Fibroblast of lung (primary cell): Measurements from ENCODE around the gene OTOS. TPM values are rescaled to one million over a fixed set of nuclear protein-coding genes. Genes with fewer than 3 reads are reported as not detected.
A peak's percentile ranks its signal among the peaks of the same experiment; 100 is the strongest.

ENCODE experiments used
- DNase-seq, 2 donors: peaks; one replicate each; pipeline versions ENCODE4 v3.0.0 to v3.0.0-alpha.2; 2010; ENCODE audit warnings: low read depth in 2 of 2
- H2AFZ ChIP-seq: 2 replicates; pipeline ENCODE4 v1.5.1; 2012; ENCODE audit warnings: low read length, control low read depth, inconsistent platforms
- H3K27ac ChIP-seq: 2 replicates; pipeline ENCODE4 v1.5.1; 2011; ENCODE audit warnings: low read length, control low read depth; ENCODE audit not compliant: insufficient read depth
- H3K27me3 ChIP-seq: 2 replicates; pipeline ENCODE4 v1.5.1; 2011; ENCODE audit warnings: mild to moderate bottlenecking, low read length; ENCODE audit not compliant: control insufficient read depth, insufficient read depth
- H3K36me3 ChIP-seq: 2 replicates; pipeline ENCODE4 v1.5.1; 2011; ENCODE audit warnings: low read length; ENCODE audit not compliant: control insufficient read depth, insufficient read depth
- H3K4me1 ChIP-seq: 2 replicates; pipeline ENCODE4 v1.5.1; 2011; ENCODE audit warnings: low read length; ENCODE audit not compliant: control insufficient read depth, insufficient read depth; ENCODE audit errors: extremely low read depth
- H3K4me2 ChIP-seq: 2 replicates; pipeline ENCODE4 v1.5.1; 2011; ENCODE audit warnings: low read length, control low read depth; ENCODE audit not compliant: insufficient read depth; ENCODE audit errors: extremely low read depth
- H3K4me3 ChIP-seq, 4 experiments: fragments of 200-600 bp in 1 of 4; sonication (generic) in 1 of 4; replicated peaks in 1 of 4; 2 replicates each; pipeline ENCODE4 v1.5.1; 2011 to 2016; ENCODE audit warnings: low read length in 4 of 4, low read depth in 3 of 4, mild to moderate bottlenecking in 3 of 4, control low read depth in 2 of 4, inconsistent platforms in 1 of 4, mixed read lengths in 1 of 4; ENCODE audit not compliant: insufficient read depth in 1 of 4; ENCODE audit errors: control extremely low read depth in 1 of 4
- H3K79me2 ChIP-seq: 2 replicates; pipeline ENCODE4 v1.5.1; 2012; ENCODE audit warnings: mild to moderate bottlenecking, low read length, inconsistent platforms; ENCODE audit not compliant: control insufficient read depth, insufficient read depth
- H3K9ac ChIP-seq: 2 replicates; pipeline ENCODE4 v1.5.1; 2011; ENCODE audit warnings: mild to moderate bottlenecking, low read length, control low read depth; ENCODE audit not compliant: insufficient read depth
- H3K9me3 ChIP-seq: 2 replicates; pipeline ENCODE4 v1.5.1; 2012; ENCODE audit warnings: low read depth, low read length; ENCODE audit not compliant: control insufficient read depth, insufficient read depth
- H4K20me1 ChIP-seq: 2 replicates; pipeline ENCODE4 v1.5.1; 2011; ENCODE audit warnings: low read length; ENCODE audit not compliant: control insufficient read depth, insufficient read depth; ENCODE audit errors: extremely low read depth
- EZH2 ChIP-seq: IDR thresholded peaks from 2 replicates; pipeline ENCODE4 v1.5.1; 2012; ENCODE audit warnings: low read length, control low read depth, mild to moderate bottlenecking; ENCODE audit errors: missing control alignments
- polyA plus RNA-seq, 2 donors: library from polyadenylated mRNA; depleted of rRNA in 1 of 2; stranded (reverse) in 1 of 2; unstranded in 1 of 2; fragments of >200 nt; gene quantifications; 2 replicates each; pipeline ENCODE4 v1.2.1, GENCODE V29; 2011 to 2012; ENCODE audit warnings: missing spikeins in 1 of 2
- total RNA-seq: library from RNA; depleted of rRNA; stranded (reverse); fragments of >200 nt; gene quantifications from 2 replicates; pipeline ENCODE4 v1.2.1, GENCODE V29; 2014
- TF ChIP-seq, protein P1 (sequence below), 2 donors: IDR thresholded peaks in 1 of 2; conservative IDR thresholded peaks in 1 of 2; 1 replicate in 1 of 2; 2 replicates in 1 of 2; pipeline ENCODE4 v1.5.1; 2011 to 2012; ENCODE audit warnings: low read length in 2 of 2, control low read depth in 1 of 2, inconsistent platforms in 1 of 2, low read depth in 1 of 2, mild to moderate bottlenecking in 1 of 2

The OTOS gene
- total and polyA plus RNA-seq, 2 donors (not counting 1 experiment from before 2014, with no cell fraction given) = not detected

DNA sequence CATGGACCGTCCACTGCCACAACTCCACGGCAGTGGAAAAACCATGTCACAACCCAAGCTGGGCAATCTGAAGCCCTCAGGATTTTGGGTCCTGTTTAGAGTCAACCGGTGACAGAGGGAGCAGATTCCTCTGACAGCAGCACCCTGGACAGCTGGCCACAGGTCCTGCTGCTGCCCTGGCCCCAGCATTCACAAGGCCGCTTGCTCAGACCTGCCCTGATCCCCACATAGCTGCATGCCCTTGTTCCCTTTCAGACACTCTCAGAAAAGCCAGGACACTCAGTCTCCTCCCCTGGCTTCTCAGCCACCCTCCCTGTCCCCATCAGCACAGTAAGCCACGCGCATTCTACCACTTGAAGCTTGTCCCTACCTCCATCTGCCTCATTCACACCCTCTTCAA, 6.0 kb downstream of the OTOS start:
- H3K9me3 ChIP-seq = no peaks in the 10 kb centered on the region
- no peak for DNase-seq
- no peak overlapping the region for H3K27ac ChIP-seq
- H4K20me1 ChIP-seq = no peaks in the 10 kb centered on the region
- no peak overlapping the region for H2AFZ ChIP-seq
- peak overlapping the region; percentile 95 for H3K4me2 ChIP-seq
- peaks cover 14% of the 10 kb centered on the region for H3K36me3 ChIP-seq
- H3K27me3 ChIP-seq = no peaks in the 10 kb centered on the region
- no peaks in the 10 kb centered on the region for H3K4me1 ChIP-seq
- H3K9ac ChIP-seq = no peak overlapping the region
- peak overlapping the region in 2 of 4 experiments; percentile 96 to 97 for H3K4me3 ChIP-seq
- peaks cover 25% of the 10 kb centered on the region for H3K79me2 ChIP-seq
- no peak for TF ChIP-seq EZH2
- TF ChIP-seq, protein P1, sequence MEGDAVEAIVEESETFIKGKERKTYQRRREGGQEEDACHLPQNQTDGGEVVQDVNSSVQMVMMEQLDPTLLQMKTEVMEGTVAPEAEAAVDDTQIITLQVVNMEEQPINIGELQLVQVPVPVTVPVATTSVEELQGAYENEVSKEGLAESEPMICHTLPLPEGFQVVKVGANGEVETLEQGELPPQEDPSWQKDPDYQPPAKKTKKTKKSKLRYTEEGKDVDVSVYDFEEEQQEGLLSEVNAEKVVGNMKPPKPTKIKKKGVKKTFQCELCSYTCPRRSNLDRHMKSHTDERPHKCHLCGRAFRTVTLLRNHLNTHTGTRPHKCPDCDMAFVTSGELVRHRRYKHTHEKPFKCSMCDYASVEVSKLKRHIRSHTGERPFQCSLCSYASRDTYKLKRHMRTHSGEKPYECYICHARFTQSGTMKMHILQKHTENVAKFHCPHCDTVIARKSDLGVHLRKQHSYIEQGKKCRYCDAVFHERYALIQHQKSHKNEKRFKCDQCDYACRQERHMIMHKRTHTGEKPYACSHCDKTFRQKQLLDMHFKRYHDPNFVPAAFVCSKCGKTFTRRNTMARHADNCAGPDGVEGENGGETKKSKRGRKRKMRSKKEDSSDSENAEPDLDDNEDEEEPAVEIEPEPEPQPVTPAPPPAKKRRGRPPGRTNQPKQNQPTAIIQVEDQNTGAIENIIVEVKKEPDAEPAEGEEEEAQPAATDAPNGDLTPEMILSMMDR (conservative IDR thresholded peaks at IDR 0.05 in 1 of 2, IDR thresholded peaks at IDR 0.05 in 1 of 2; ENCODE audit: low read depth in 1 of 2, low read length in 2 of 2) = no peak

DNA sequence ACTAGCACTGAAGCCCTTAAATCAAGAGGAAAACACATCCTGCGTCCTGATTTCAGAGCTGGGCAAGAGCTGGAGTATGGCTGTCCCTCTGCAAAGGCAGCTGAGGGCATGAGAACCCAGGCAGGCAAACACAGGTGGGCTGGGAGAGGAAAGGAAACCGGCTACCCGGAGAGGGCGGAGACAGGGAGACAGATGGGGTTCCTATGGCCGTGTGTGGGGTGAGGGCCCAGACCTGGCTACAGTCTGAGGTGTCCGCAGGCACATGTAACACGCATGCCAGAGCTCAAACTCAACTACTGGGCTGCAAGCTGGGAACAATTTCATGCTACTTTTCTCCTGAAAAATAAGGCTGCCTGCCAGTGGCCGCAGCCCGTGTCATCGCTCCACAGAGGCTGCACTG, 7.1 kb downstream of the OTOS start:
- H3K4me1 ChIP-seq = no peaks in the 10 kb centered on the region
- H3K9ac ChIP-seq = no peak overlapping the region
- H3K27ac ChIP-seq = no peak overlapping the region
- H3K27me3 ChIP-seq = no peaks in the 10 kb centered on the region
- H3K9me3 ChIP-seq = no peaks in the 10 kb centered on the region
- H3K36me3 ChIP-seq = peaks cover 16% of the 10 kb centered on the region
- no peak overlapping the region for H2AFZ ChIP-seq
- no peak overlapping the region for H3K4me3 ChIP-seq
- H4K20me1 ChIP-seq = no peaks in the 10 kb centered on the region
- no peak overlapping the region for H3K4me2 ChIP-seq
- DNase-seq = no peak
- TF ChIP-seq EZH2 = no peak
- TF ChIP-seq, protein P1 (conservative IDR thresholded peaks at IDR 0.05 in 1 of 2, IDR thresholded peaks at IDR 0.05 in 1 of 2; ENCODE audit: low read depth in 1 of 2, low read length in 2 of 2) = no peak
- peaks cover 25% of the 10 kb centered on the region for H3K79me2 ChIP-seq

DNA sequence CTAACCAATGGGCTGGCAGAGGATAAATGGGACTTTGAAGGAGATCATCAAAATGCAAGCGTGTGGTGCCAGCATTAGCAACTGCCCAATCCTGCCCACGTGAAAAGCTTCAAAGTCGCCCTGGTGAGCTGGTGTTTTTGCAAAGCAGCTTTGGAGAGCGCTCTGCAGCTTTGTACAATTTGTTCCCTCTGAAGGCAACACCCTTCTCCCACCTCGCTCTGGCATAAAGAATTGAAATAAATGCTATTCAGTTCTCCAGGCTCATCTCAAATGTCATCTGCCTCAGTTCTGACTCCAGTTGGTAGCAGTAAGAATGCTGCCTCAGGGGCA, 7.8 kb downstream of the OTOS start:
- H3K4me1 ChIP-seq = no peaks in the 10 kb centered on the region
- H3K4me2 ChIP-seq = no peak overlapping the region
- peaks cover 16% of the 10 kb centered on the region for H3K36me3 ChIP-seq
- no peaks in the 10 kb centered on the region for H3K9me3 ChIP-seq
- H3K9ac ChIP-seq = no peak overlapping the region
- TF ChIP-seq, protein P1 (conservative IDR thresholded peaks at IDR 0.05 in 1 of 2, IDR thresholded peaks at IDR 0.05 in 1 of 2; ENCODE audit: low read depth in 1 of 2, low read length in 2 of 2) = no peak
- TF ChIP-seq EZH2 = no peak
- H2AFZ ChIP-seq = no peak overlapping the region
- H3K79me2 ChIP-seq = peaks cover 25% of the 10 kb centered on the region
- H4K20me1 ChIP-seq = no peaks in the 10 kb centered on the region
- H3K4me3 ChIP-seq = no peak overlapping the region
- no peaks in the 10 kb centered on the region for H3K27me3 ChIP-seq
- H3K27ac ChIP-seq = no peak overlapping the region
- no peak for DNase-seq
